Measurements from ENCODE around the gene ONECUT1.
A peak's percentile ranks its signal among the peaks of the same experiment; 100 is the strongest.

ONECUT1 gene

DNA sequence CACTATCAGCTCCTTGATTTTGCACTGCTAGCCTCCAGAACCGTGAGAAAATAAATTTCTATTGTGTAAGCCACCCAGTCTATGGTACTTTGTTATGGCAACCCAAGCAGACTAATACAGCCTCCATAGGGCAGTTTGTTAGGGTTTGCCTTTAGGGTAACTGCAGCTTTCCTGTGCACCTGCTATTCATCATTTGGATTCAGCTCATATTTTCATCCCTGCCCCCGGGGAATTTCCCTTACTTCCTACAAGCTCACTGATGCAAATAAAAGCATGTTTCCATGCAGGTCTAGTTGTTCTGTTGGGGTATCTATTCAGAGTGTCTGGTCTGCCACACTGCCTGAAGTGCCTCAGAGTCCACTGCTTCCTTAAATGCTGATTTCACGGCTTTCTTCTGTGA lies 62.3 kb downstream of the ONECUT1 start:
- TF ChIP-seq, protein P1, sequence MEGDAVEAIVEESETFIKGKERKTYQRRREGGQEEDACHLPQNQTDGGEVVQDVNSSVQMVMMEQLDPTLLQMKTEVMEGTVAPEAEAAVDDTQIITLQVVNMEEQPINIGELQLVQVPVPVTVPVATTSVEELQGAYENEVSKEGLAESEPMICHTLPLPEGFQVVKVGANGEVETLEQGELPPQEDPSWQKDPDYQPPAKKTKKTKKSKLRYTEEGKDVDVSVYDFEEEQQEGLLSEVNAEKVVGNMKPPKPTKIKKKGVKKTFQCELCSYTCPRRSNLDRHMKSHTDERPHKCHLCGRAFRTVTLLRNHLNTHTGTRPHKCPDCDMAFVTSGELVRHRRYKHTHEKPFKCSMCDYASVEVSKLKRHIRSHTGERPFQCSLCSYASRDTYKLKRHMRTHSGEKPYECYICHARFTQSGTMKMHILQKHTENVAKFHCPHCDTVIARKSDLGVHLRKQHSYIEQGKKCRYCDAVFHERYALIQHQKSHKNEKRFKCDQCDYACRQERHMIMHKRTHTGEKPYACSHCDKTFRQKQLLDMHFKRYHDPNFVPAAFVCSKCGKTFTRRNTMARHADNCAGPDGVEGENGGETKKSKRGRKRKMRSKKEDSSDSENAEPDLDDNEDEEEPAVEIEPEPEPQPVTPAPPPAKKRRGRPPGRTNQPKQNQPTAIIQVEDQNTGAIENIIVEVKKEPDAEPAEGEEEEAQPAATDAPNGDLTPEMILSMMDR (conservative IDR thresholded peaks at IDR 0.05), result no peak
- no peak overlapping the region for H3K27ac ChIP-seq

DNA sequence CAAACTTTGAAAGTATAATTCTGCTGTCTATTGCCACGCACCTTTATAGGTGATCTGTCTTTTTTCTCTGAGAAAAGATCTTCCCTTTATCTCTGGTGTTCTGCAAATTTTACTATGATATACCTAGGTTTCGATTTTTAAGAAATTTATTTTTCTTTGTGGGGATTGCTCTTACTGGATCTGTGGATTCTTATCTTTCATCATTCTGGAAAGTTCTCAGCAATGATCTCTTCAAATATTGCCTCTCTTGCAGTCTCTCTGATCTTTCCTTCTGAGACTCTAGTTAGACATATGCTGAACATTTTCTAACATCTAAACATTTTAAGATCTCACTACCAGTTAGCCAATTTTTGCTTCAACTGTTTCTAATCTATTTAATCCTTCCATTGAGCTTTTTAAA lies 63.9 kb downstream of the ONECUT1 start:
- no peak overlapping the region for H3K27ac ChIP-seq
- TF ChIP-seq, protein P1 (conservative IDR thresholded peaks at IDR 0.05), result no peak

DNA sequence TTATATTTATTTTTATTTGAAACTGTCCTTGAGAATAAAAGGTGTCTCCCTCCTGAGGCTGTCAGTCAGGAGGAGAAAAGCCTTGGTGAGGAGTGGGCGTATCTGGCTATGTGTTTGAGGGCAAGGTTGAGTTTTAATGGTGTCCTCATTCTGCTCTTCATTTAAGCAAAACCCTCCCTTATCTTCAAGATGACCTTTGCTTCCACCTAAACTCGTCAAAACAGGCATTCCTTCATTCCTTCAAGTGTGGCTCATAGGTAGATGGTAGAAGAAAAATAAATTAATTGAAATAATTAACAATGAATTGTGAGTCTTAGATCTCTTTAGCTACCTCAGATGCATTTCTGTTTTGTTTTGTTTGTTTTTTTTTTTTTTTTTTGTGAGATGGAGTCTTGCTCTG lies 71.6 kb downstream of the ONECUT1 start:
- no peak overlapping the region for H3K27ac ChIP-seq
- TF ChIP-seq, protein P1 (conservative IDR thresholded peaks at IDR 0.05), result no peak

DNA sequence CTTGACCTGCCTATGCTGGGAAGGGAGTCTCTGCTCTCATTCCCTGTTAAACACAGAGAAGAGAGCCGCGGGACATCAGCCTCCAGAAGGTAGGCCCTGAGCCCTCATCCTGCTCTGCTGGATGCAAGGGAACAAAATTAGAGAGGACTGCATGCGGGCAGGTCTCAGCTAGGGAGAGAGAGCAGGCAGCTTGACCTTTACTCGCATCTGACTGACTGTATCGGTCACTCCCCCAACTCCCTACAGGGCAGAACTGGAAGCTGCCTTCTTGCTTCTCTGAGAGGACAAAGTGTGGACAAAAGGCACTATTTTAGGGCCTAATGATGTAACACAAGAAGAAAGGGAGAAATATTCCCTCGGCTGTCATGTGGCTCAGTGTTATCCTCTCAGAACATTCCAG lies 72.2 kb downstream of the ONECUT1 start:
- peak overlapping the region; percentile 42 for H3K27ac ChIP-seq

DNA sequence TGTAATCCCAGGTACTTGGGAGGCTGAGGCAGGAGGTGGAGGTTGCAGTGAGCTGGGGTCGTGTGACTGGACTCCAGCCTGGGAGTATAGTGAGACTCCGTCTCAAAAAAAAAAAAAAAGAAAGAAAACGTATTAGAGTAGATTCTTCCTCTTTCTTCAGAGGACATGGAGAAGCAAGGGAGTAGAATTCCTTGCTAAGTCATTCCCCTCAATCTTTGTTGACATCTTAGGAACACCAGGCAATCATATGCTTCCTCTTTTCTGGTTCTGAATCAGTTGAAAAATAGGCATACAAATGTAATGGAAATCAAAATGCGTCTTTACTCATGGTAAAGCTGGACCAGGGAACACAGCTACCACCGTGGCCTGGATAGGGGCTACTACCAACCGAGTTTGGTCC lies 72.7 kb downstream of the ONECUT1 start:
- TF ChIP-seq, protein P1 (conservative IDR thresholded peaks at IDR 0.05), result no peak
- peak overlapping the region; percentile 42 for H3K27ac ChIP-seq

More for the DNA sequence above, 72.2 kb downstream of the ONECUT1 start:
- TF ChIP-seq, protein P1 (conservative IDR thresholded peaks at IDR 0.05), result no peak

DNA sequence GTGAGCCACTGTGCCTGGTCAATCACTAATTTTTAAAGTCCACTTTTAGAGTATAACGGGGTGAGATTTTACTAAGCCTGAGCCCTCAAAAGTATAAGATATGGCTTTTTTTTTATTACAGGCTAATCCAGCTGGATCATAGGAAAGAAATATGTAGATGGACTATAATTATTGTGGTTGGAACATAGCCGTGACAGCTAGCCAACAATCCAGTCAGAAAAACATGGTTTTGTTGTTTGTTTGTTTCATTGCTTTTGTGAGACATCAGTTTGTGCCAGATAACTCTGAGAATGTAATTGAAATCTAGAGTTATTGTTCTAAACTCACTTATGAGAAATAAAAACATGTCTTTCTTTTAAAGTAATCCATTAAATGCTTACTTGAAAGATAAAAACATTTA lies 73.6 kb downstream of the ONECUT1 start:
- no peak overlapping the region; the same call in 1 of the 2 replicates for H3K27ac ChIP-seq
- TF ChIP-seq, protein P1 (conservative IDR thresholded peaks at IDR 0.05), result no peak

DNA sequence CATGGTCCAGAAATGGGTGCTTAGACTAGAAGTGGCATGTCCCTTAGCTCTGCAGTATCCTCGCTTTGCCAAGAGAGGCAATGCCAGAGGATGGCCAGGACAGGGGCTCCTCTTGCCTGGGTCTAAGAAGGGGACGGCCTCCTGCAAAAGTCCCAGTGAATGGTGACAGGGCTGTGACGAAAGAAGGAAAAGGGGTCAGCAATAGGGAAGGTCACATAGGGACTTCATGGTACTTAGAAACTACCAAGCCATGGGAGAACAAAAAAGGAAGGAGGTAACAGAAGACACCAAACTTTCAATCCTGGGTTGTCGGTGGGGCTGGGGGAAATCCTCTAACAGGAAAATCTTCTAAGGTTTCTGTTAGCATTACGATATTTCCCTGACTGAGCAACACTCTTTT lies 74.7 kb downstream of the ONECUT1 start:
- H3K27ac ChIP-seq, result no peak overlapping the region
- TF ChIP-seq, protein P1 (conservative IDR thresholded peaks at IDR 0.05), result no peak

DNA sequence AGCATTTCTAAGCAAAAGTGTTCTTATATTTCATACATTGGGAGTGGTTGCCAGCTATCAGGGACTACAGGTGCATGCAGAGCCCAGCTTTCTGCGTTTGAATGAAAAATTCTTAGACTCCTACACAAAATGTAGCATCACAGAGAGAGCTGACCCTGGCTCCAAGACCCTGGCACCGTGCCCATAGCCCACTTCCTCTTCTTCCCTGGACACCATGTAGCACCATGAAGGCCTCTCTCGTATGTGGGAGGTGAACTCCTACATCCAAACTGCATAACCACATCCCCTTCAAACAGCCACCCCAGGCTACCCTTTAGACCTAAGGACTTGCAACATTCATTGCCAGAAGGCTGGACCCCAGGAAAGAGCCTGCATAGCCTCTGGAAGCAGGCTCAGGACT lies 75.2 kb downstream of the ONECUT1 start:
- TF ChIP-seq, protein P1 (conservative IDR thresholded peaks at IDR 0.05), result no peak
- no peak overlapping the region for H3K27ac ChIP-seq
